PC-3 (cell line): ENCODE results near the gene UTP3. TPM values are rescaled to one million over a fixed set of nuclear protein-coding genes. Genes with fewer than 3 reads are reported as not detected.
"Not testable (repeated sequence)": the region's sequence is repeated elsewhere in the genome, so short reads cannot be mapped to it uniquely, and the experiment has no call there.

Source experiments
- ATAC-seq: fragments of 200-7000 bp; cut with Tn5 transposase; 2 replicates; pipeline ENCODE4 v1.9.1; 2020; ENCODE audit warnings: mild to moderate bottlenecking, moderate library complexity
- BruUV-seq: library from RNA; stranded (reverse); fragments of 400-500 nt; replicated peaks from 2 replicates; lab custom pipeline; 2021; lab: Mats Ljungman, UMichigan
- CTCF ChIA-PET: fragments of 300-600 bp; sonication (Branson Sonifier 250); formaldehyde crosslinking; loops from one replicate; lab custom pipeline; 2022; ENCODE audit warnings: antibody characterized with exemption; lab: Charles Lee
- POLR2A ChIA-PET: fragments of 300-600 bp; sonication (Branson Sonifier 250); formaldehyde crosslinking; loops from one replicate; lab custom pipeline; 2022; ENCODE audit warnings: antibody characterized with exemption; ENCODE audit not compliant: unreplicated experiment; lab: Charles Lee
- DNase-seq: peaks from one replicate; pipeline ENCODE4 v3.0.0-alpha.2; 2015
- H2AFZ ChIP-seq: fragments of 300-600 bp; sonication (generic); 2 replicates; pipeline ENCODE4 v1.6.0; 2016; ENCODE audit warnings: antibody characterized with exemption, low read length
- H3F3A ChIP-seq: fragments of 300-600 bp; sonication (generic); one replicate; pipeline ENCODE4 v1.6.0; 2017; ENCODE audit warnings: antibody characterized with exemption, low read length, control low read depth, mild to moderate bottlenecking; ENCODE audit not compliant: unreplicated experiment
- H3K27ac ChIP-seq: fragments of 300-600 bp; sonication (generic); 2 replicates; pipeline ENCODE4 v1.5.1; 2016; ENCODE audit warnings: mild to moderate bottlenecking, low read length
- H3K27me3 ChIP-seq: fragments of 300-600 bp; sonication (generic); 2 replicates; pipeline ENCODE4 v1.6.1; 2016; ENCODE audit warnings: low read length, mixed read lengths
- H3K36me3 ChIP-seq: fragments of 300-600 bp; sonication (generic); 2 replicates; pipeline ENCODE4 v1.6.1; 2016; ENCODE audit warnings: low read depth, mixed run types, low read length, mixed read lengths
- H3K4me1 ChIP-seq: fragments of 300-600 bp; sonication (generic); 2 replicates; pipeline ENCODE4 v1.5.1; 2016; ENCODE audit warnings: low read length; ENCODE audit not compliant: insufficient read depth
- H3K4me2 ChIP-seq: fragments of 300-600 bp; sonication (generic); 2 replicates; pipeline ENCODE4 v1.6.0; 2016; ENCODE audit warnings: low read length
- H3K4me3 ChIP-seq: fragments of 300-600 bp; sonication (generic); 2 replicates; pipeline ENCODE4 v1.5.1; 2016; ENCODE audit warnings: mild to moderate bottlenecking, low read length, mixed read lengths
- H3K79me2 ChIP-seq: fragments of 300-600 bp; sonication (generic); 2 replicates; pipeline ENCODE4 v1.6.1; 2017; ENCODE audit warnings: low read length, mixed read lengths
- H3K9ac ChIP-seq: fragments of 300-600 bp; sonication (generic); 2 replicates; pipeline ENCODE4 v1.6.0; 2016; ENCODE audit warnings: mild to moderate bottlenecking, low read length
- H3K9me2 ChIP-seq: fragments of 300-600 bp; sonication (generic); replicated peaks from 2 replicates; pipeline ENCODE4 v1.6.1; 2016; ENCODE audit warnings: mixed run types, low read length, mixed read lengths
- H3K9me3 ChIP-seq: fragments of 300-600 bp; sonication (generic); 2 replicates; pipeline ENCODE4 v1.6.1; 2016; ENCODE audit warnings: low read length, mixed read lengths
- H4K20me1 ChIP-seq: fragments of 300-600 bp; sonication (generic); 2 replicates; pipeline ENCODE4 v1.6.1; 2016; ENCODE audit warnings: low read length, mixed read lengths
- EZH2 ChIP-seq: fragments of 300-600 bp; sonication (generic); IDR thresholded peaks from one replicate; pipeline ENCODE4 v1.6.1; 2017; ENCODE audit warnings: antibody characterized with exemption, mild to moderate bottlenecking, low read length; ENCODE audit not compliant: unreplicated experiment
- EZH2phosphoT487 ChIP-seq: fragments of 300-600 bp; sonication (generic); IDR thresholded peaks from 2 replicates; pipeline ENCODE4 v1.6.1; 2018; ENCODE audit warnings: mild to moderate bottlenecking, antibody characterized with exemption, low read length, borderline replicate concordance
- intact Hi-C: fragments of 100-400 bp; cut with micrococcal nuclease; formaldehyde crosslinking; loops from 2 replicates; pipeline ENCODE4 v1.9.0; 2023
- total RNA-seq: library from RNA; depleted of rRNA; stranded (reverse); fragments of >200 nt; gene quantifications from 2 replicates; pipeline ENCODE4 v1.2.3, GENCODE V29; 2014
- TF ChIP-seq, protein P1 (sequence below): fragments of 300-600 bp; sonication (generic); conservative IDR thresholded peaks from 2 replicates; pipeline ENCODE4 v1.5.1; 2017; ENCODE audit warnings: antibody characterized with exemption, low read depth, mild to moderate bottlenecking, low read length

Gene UTP3
- total RNA-seq, 1 experiment from 2014 or later: 27.8 TPM

DNA sequence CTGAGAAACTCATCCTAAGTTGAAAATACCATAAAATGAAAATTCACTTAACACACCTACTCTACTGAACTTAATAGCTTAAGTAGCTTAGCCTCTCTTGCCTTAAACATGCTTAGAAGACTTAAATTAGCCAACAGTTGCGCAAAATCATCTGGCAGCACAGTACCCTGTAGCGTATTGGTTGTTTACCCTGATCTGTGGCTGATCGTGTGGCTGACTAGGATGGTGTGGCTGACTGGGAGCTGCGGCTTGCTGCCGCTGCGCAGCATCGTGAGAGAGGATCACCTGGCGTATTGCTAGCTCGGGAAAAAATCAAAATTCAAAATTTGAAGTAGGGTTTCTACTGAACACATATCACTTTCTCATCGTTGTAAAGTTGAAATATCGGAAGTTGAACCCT, 39.8 kb downstream of the UTP3 start:
- no TSS peak for BruUV-seq
- H4K20me1 ChIP-seq: no peaks in the 10 kb centered on the region
- no peak overlapping the region for H3K4me2 ChIP-seq
- DNase-seq (no peak), ATAC-seq (no peak)
- no peak overlapping the region for H3K27ac ChIP-seq
- POLR2A ChIA-PET: no interaction called here
- H3K27me3 ChIP-seq: no peaks in the 10 kb centered on the region
- H3F3A ChIP-seq: no peaks in the 10 kb centered on the region
- no peak overlapping the region for H3K9ac ChIP-seq
- H3K4me1 ChIP-seq: no peaks in the 10 kb centered on the region
- CTCF ChIA-PET: no interaction called here
- no peaks in the 10 kb centered on the region for H3K36me3 ChIP-seq
- H2AFZ ChIP-seq: no peak overlapping the region
- no peaks in the 10 kb centered on the region for H3K9me3 ChIP-seq
- no peak overlapping the region for H3K4me3 ChIP-seq
- intact Hi-C loops: no loop called here
- H3K9me2 ChIP-seq: no peaks in the 10 kb centered on the region
- TF ChIP-seq EZH2phosphoT487 (no peak), EZH2 (no peak)
- TF ChIP-seq, protein P1, sequence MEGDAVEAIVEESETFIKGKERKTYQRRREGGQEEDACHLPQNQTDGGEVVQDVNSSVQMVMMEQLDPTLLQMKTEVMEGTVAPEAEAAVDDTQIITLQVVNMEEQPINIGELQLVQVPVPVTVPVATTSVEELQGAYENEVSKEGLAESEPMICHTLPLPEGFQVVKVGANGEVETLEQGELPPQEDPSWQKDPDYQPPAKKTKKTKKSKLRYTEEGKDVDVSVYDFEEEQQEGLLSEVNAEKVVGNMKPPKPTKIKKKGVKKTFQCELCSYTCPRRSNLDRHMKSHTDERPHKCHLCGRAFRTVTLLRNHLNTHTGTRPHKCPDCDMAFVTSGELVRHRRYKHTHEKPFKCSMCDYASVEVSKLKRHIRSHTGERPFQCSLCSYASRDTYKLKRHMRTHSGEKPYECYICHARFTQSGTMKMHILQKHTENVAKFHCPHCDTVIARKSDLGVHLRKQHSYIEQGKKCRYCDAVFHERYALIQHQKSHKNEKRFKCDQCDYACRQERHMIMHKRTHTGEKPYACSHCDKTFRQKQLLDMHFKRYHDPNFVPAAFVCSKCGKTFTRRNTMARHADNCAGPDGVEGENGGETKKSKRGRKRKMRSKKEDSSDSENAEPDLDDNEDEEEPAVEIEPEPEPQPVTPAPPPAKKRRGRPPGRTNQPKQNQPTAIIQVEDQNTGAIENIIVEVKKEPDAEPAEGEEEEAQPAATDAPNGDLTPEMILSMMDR: no peak
- no peaks in the 10 kb centered on the region for H3K79me2 ChIP-seq

- H3K9me2 ChIP-seq, ATAC-seq, CTCF ChIA-PET, H3K9me3 ChIP-seq, BruUV-seq, H3K79me2 ChIP-seq, POLR2A ChIA-PET, H3K27ac ChIP-seq, H3K27me3 ChIP-seq, DNase-seq, H3K36me3 ChIP-seq, H3F3A ChIP-seq, H3K4me3 ChIP-seq, H4K20me1 ChIP-seq, H3K4me2 ChIP-seq, H3K9ac ChIP-seq, H2AFZ ChIP-seq: not testable (repeated sequence)
- peaks cover 19% of the 10 kb centered on the region for H3K4me1 ChIP-seq
- intact Hi-C loops: loop anchor here (10.0 kb wide), 3 partner anchors 72 to 102 kb away; partner anchors contain the start of gene GRSF1
Observed at GRCh38 chr4:70732878-70733277, 44.5 kb downstream of the UTP3 start.

DNA sequence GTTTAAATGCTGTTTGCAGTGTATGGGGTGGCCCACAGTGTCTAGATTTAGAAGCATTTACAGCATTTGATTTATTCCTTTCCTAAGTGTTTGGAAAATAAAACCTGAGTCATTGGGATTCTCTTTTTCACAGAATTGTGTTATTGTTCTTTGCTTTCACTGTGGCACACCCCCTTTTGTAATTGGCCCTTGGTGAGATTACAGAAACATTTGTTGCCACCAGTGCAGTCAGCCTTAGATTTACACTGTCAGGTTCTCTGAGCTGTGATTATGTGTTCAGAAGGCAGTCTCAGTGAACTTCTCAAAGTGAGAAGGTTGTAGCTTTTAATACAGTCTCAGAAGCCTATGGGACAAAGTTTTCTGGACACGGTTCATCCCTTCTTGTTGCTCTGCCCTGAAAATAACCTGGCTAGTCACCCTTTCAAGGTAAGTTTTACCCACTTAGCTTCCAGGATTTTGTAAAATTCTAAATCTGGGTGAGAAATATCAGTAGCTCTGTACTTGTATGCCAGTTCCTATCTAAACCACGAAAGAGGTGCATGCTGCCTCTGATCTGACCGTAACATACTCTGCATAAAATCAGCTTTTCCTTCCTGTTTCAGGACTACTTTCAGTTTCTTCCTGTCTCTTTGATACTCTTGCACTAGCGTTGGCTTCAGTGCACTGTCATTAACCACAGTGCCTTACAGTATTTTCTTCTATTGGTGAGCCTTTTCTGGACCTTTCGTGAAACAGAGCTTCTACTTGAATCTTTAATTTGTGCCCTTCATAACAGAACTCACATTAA, 46.0 kb downstream of the UTP3 start:
- Histone ChIP-seq H3F3A (no peaks in the 10 kb centered on the region), H4K20me1 (no peaks in the 10 kb centered on the region), H3K4me2 (peak overlapping the region; percentile 82), H2AFZ (peak overlapping the region; percentile 56), H3K36me3 (no peaks in the 10 kb centered on the region), H3K27ac (0 out of 2 replicates have a peak overlapping the region, but pooled peaks have one; percentile 1), H3K4me1 (peaks cover 19% of the 10 kb centered on the region), H3K9me3 (no peaks in the 10 kb centered on the region), H3K9me2 (no peaks in the 10 kb centered on the region), H3K27me3 (no peaks in the 10 kb centered on the region), H3K4me3 (peak overlapping the region; percentile 65), H3K79me2 (0 out of 2 replicates have a peak, but pooled peaks cover 5% of the 10 kb centered on the region), H3K9ac (peak overlapping the region; percentile 4; the same call in 1 of the 2 replicates)
- TF ChIP-seq, protein P1: no peak
- TF ChIP-seq EZH2phosphoT487 (no peak), EZH2 (no peak)
- ChIA-PET POLR2A (interaction anchor here (0.6 kb wide), 3 partner anchors 103 to 163 kb away, joined by 3 to 4 read pairs (median 3); no protein-coding TSS in a partner anchor), CTCF (interaction anchor here (0.6 to 1.7 kb wide), 4 partner anchors 31 to 127 kb away, joined by 3 to 7 read pairs (median 4); no protein-coding TSS in a partner anchor)
- ATAC-seq (peak; percentile 86), DNase-seq (peak; percentile 52)
- intact Hi-C loops: loop anchor here (1.0 to 10.0 kb wide), 4 partner anchors 25 to 100 kb away; partner anchors contain the start of gene GRSF1
- TSS peak; percentile 21 for BruUV-seq
